Suprapubic skin (tissue), 4 donors: ENCODE measurements around the gene MUC2.

ENCODE experiments used
- CTCF ChIP-seq, 2 donors: fragments of 200-600 bp in 1 of 2; fragments of 450-650 bp in 1 of 2; sonication (generic) in 1 of 2; IDR thresholded peaks; one replicate each; pipeline ENCODE4 v1.5.1; 2016 to 2019; ENCODE audit warnings: antibody characterized with exemption in 2 of 2, mild to moderate bottlenecking in 1 of 2, moderate library complexity in 1 of 2
- EP300 ChIP-seq: sonication (generic); formaldehyde crosslinking; IDR thresholded peaks from one replicate; pipeline ENCODE4 v1.6.1; 2017; ENCODE audit warnings: antibody characterized with exemption
- POLR2A ChIP-seq, 2 donors: fragments of 450-650 bp; IDR thresholded peaks; one replicate each; pipeline ENCODE4 v1.6.1; 2017; ENCODE audit warnings: antibody characterized with exemption in 2 of 2, mild to moderate bottlenecking in 2 of 2, moderate library complexity in 2 of 2
- POLR2AphosphoS5 ChIP-seq, 3 donors: sonication (generic); formaldehyde crosslinking; IDR thresholded peaks; one replicate each; pipeline ENCODE4 v1.6.1; 2017; ENCODE audit warnings: antibody characterized with exemption in 3 of 3

DNA sequence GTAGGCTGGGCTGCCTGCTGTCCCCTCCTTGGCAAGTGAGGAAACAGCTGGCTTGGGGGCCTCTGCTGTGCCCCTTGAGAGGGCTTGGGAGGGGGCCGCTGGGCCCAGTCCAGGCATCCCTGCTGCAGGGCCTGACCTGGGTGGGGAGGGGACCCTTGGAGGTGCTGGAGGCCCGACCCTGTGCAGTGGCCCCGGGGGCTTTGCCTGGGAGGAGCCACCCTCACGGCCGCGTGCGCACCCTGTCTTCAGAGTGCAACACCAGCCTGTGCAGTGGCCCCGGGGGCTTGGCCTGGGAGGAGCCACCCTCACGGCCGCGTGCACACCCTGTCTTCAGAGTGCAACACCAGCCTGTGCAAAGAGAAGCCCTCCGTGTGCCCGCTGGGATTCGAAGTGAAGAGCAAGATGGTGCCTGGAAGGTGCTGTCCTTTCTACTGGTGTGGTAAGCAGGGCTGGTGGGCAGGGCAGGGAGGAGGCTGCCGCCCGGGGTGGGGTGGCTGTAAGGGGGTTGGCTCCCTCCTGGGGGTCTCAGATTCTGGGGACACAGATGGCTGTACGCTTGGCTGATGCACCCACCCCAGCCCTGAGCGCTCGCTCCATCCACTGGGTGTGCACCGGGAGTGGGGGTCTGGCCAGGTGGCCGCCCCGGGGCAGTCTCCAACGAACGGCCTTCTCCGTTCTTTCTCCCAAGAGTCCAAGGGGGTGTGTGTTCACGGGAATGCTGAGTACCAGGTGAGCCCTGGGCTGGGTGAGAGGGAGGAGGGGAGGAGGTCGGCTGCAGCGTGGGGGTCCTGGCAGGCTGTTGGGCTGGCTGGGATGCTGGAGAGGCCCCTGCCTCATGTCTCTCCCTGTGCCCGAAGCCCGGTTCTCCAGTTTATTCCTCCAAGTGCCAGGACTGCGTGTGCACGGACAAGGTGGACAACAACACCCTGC lies 32.9 kb downstream of the MUC2 start:
- no peak for TF ChIP-seq EP300
- TF ChIP-seq POLR2AphosphoS5 (IDR thresholded peaks at IDR 0.05), result no peak
- TF ChIP-seq POLR2A (IDR thresholded peaks at IDR 0.05), result no peak
- TF ChIP-seq CTCF (IDR thresholded peaks at IDR 0.05), result no peak
